AG09309 (cell line): ENCODE measurements around the gene TNFRSF6B.
"Not testable (repeated sequence)": the region's sequence is repeated elsewhere in the genome, so short reads cannot be mapped to it uniquely, and the experiment has no call there.

Experiments used
- DNase-seq: peaks from one replicate; pipeline ENCODE4 v3.0.0-alpha.2; 2010; ENCODE audit warnings: low read depth
- H3K4me3 ChIP-seq: 2 replicates; pipeline ENCODE4 v1.5.1; 2011; ENCODE audit warnings: mild to moderate bottlenecking, low read depth, low read length, moderate library complexity; ENCODE audit not compliant: control insufficient read depth
- TF ChIP-seq, protein P1 (sequence below): IDR thresholded peaks from 2 replicates; pipeline ENCODE4 v1.5.1; 2011; ENCODE audit warnings: mild to moderate bottlenecking, low read depth, low read length, inconsistent platforms; ENCODE audit not compliant: insufficient read depth, control insufficient read depth; ENCODE audit errors: missing control alignments

The TNFRSF6B gene

DNA sequence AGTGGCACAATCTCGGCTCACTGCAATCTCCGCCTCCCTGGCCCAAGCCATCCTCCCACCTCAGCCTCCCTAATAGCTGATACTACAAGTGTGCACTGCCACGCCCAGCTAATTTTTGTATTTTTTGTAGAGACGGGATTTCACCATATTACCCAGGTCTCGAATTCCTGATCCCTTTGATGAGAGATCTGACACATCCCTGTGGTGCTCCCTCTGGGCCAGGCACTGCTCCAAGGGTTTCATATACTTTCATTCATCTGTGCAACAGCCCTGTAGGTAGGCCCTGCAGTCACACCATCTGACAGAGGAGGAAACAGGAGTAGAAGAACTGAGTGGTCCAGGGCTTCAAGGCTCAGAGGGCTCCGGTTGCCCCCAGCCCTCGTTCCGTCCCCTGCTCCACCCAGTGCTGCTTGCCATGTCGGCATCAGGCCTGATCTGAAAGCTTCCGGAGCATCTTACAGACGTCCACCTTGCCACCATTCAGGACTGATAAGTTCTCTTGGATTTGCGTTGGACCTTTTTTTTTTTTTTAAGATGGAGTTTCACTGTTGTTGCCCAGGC lies 14.7 kb downstream of the TNFRSF6B start:
- no peak for DNase-seq
- TF ChIP-seq, protein P1, sequence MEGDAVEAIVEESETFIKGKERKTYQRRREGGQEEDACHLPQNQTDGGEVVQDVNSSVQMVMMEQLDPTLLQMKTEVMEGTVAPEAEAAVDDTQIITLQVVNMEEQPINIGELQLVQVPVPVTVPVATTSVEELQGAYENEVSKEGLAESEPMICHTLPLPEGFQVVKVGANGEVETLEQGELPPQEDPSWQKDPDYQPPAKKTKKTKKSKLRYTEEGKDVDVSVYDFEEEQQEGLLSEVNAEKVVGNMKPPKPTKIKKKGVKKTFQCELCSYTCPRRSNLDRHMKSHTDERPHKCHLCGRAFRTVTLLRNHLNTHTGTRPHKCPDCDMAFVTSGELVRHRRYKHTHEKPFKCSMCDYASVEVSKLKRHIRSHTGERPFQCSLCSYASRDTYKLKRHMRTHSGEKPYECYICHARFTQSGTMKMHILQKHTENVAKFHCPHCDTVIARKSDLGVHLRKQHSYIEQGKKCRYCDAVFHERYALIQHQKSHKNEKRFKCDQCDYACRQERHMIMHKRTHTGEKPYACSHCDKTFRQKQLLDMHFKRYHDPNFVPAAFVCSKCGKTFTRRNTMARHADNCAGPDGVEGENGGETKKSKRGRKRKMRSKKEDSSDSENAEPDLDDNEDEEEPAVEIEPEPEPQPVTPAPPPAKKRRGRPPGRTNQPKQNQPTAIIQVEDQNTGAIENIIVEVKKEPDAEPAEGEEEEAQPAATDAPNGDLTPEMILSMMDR = no peak
- H3K4me3 ChIP-seq = no peak overlapping the region

DNA sequence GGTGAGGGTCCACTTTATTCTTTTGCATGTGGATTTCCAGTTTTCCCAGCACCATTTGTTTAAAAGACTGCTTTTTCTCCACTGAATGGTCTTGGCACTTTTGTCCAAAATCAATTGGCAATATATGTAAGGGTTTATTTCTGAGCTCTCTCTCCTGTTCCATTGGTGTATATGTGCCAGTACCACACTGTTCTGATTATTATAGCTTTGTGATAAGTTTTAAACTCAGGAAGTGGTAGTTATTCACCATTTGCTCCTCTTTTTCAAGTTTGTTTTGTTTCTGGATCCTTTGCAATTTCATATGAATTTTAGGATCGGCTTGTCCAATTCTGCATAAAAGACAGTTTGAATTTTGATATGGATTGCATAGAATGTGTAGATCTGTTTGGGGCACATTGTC lies 15.7 kb downstream of the TNFRSF6B start:
- TF ChIP-seq, protein P1 = no peak
- DNase-seq = no peak
- no peak overlapping the region for H3K4me3 ChIP-seq

DNA sequence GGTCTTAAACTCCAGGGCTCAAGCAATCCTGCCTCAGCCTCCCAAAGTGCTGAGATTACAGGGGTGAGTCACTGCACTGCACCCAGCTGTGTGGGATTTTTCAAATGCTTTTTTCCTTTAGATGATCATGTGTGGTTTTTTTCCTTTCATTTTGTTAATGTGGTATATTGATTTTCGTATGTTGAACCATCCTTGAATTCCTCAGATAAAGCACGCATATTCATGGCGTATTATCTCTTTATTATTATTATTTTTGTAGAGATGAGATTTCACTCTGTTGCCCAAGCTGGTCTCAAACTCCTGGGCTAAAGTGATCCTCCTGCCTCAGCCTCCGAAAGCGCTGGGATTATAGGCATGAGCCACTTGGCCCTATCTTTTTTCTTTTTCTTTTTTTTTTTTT lies 18.4 kb downstream of the TNFRSF6B start:
- no peak overlapping the region for H3K4me3 ChIP-seq
- TF ChIP-seq, protein P1 = no peak
- DNase-seq = no peak

DNA sequence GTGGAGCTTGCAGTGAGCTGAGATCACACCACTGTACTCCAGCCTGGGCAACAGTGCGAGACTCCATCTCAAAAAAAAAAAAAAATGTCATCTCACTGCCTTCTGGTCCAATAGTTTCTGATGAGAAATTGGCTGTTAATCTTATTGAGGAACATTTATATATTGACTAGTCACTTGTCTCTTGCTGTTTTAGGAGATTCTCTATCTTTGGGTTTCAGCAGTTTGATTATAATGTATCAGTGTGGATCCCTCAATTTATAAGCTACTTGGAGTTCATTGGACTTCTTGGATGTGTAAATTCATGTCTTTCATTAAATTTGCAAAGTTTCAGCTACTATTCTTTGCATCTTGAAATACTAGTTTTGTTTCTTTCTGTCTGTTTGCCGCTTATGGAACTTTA lies 22.5 kb downstream of the TNFRSF6B start:
- no peak for DNase-seq
- TF ChIP-seq, protein P1 = no peak

DNA sequence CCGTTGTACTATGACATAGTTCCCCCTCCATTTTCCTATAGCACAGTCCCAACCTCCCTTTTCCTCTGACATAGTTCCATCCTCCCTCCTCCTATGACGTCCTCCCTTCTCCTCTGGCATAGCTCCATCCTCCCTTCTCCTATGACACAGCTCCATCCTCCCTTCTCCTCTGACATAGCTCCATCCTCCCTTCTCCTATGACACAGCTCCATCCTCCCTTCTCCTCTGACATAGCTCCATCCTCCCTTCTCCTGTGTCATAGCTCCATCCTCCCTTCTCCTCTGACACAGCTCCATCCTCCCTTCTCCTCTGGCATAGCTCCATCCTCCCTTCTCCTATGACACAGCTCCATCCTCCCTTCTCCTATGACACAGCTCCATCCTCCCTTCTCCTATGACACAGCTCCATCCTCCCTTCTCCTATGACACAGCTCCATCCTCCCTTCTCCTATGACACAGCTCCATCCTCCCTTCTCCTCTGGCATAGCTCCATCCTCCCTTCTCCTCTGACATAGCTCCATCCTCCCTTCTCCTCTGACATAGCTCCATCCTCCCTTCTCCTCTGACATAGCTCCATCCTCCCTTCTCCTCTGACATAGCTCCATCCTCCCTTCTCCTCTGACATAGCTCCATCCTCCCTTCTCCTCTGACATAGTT lies 26.6 kb downstream of the TNFRSF6B start:
- DNase-seq, H3K4me3 ChIP-seq: not testable (repeated sequence)

More for the DNA sequence above, 22.5 kb downstream of the TNFRSF6B start:
- no peak overlapping the region for H3K4me3 ChIP-seq

DNA sequence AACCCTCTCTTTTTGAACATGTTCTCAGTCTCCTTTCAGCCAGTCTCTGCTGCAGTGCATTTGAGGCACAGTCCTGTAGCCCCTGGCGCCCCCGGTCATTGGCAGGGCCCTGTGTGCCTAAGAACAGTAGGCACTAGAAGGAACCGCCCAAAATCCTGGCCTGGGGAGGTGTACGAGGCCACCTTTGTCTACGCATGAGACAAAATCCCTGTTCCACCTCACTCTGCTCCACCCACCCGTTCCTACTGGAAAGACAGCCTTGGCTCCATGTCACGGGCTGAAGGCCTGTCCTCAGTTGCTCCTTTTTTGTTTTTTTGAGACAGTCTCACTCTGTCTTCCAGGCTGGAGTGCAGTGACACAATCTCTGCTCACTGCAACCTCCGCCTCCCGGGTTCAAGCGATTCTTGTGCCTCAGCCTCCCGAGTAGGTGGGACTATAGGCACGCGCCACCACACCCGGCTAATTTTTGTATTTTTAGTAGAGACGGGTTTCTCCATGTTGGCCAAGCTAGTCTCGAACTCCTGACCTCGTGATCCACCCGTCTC lies 33.8 kb downstream of the TNFRSF6B start:
- not testable (repeated sequence) for H3K4me3 ChIP-seq, DNase-seq

DNA sequence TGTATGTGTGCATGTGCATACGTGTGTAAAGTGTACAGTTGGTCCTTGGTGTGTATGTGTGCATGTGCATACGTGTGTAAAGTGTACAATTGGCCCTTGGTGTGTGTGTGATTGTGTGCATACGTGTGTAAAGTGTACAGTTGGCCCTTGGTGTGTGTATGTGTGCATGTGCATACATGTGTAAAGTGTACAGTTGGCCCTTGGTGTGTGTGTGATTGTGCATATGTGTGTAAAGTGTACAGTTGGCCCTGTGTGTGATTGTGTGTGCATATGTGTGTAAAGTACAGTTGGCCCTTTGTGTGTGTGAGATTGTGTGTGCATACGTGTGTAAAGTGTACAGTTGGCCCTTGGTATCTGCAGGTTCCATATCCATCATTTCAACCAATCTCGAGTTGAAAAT lies 35.0 kb downstream of the TNFRSF6B start:
- DNase-seq = no peak
- H3K4me3 ChIP-seq = no peak overlapping the region
- TF ChIP-seq, protein P1 = no peak
